Heart left ventricle (tissue), 16 donors: ENCODE measurements around the gene BMPR2. TPM values are rescaled to one million over a fixed set of nuclear protein-coding genes. Genes with fewer than 3 reads are reported as not detected.
"Not testable (repeated sequence)": the region's sequence is repeated elsewhere in the genome, so short reads cannot be mapped to it uniquely, and the experiment has no call there.

Source experiments
- ATAC-seq, 4 donors: fragments of 200-7000 bp; cut with Tn5 transposase; one replicate each; pipeline ENCODE4 v1.9.1; 2020 to 2022; ENCODE audit warnings: moderate library complexity in 4 of 4, mild to moderate bottlenecking in 3 of 4, moderate number of reproducible peaks in 1 of 4
- DNase-seq, 5 donors: peaks; one replicate each; pipeline ENCODE4 v3.0.0-alpha.2; 2020
- H3K27ac ChIP-seq, 12 donors: fragments of 200-600 bp; sonication (generic) in 4 of 12; one replicate each; pipeline versions ENCODE4 v1.5.0 to v1.8.0; 2016 to 2022; ENCODE audit warnings: mild to moderate bottlenecking in 2 of 12
- H3K27me3 ChIP-seq, 9 donors: fragments of 200-600 bp; sonication (generic) in 2 of 9; one replicate each; pipeline versions ENCODE4 v1.5.1 to v1.8.0; 2016 to 2022; ENCODE audit warnings: mild to moderate bottlenecking in 3 of 9
- H3K36me3 ChIP-seq, 9 donors: fragments of 200-600 bp; sonication (generic) in 2 of 9; one replicate each; pipeline versions ENCODE4 v1.5.0 to v1.8.0; 2018 to 2022; ENCODE audit warnings: mild to moderate bottlenecking in 2 of 9
- H3K4me1 ChIP-seq, 12 donors: fragments of 200-600 bp; sonication (generic) in 4 of 12; one replicate each; pipeline versions ENCODE4 v1.5.0 to v1.8.0; 2016 to 2022; ENCODE audit warnings: mild to moderate bottlenecking in 3 of 12
- H3K4me3 ChIP-seq, 12 donors: fragments of 200-600 bp; sonication (generic) in 4 of 12; one replicate each; pipeline versions ENCODE4 v1.5.0 to v1.8.0; 2017 to 2022; ENCODE audit warnings: mild to moderate bottlenecking in 9 of 12, moderate library complexity in 4 of 12
- H3K9me3 ChIP-seq, 12 donors: fragments of 200-600 bp; sonication (generic) in 4 of 12; one replicate each; pipeline versions ENCODE4 v1.5.0 to v1.8.0; 2016 to 2022; ENCODE audit warnings: mild to moderate bottlenecking in 1 of 12
- POLR2A ChIP-seq, 2 donors: fragments of 450-650 bp; IDR thresholded peaks; one replicate each; pipeline ENCODE4 v1.6.1; 2017; ENCODE audit warnings: antibody characterized with exemption in 2 of 2, mild to moderate bottlenecking in 2 of 2, moderate library complexity in 2 of 2
- WGBS, 4 donors: extraction: QIAGEN DNeasy Blood & Tissue Kit in 2 of 4; methylation state at CpG; one replicate each; pipeline versions ENCODE4 v1.1.5 to v1.1.7; 2013 to 2018; 5-methylcytosine and 5-hydroxymethylcytosine counted together
- intact Hi-C, 10 donors: fragments of 100-400 bp; cut with DNase I; formaldehyde crosslinking; loops; one replicate each; pipeline versions ENCODE4 v1.11.1 to v1.14.2; 2022
- polyA plus RNA-seq, 2 donors: library from polyadenylated mRNA; stranded (reverse); fragments of 200-250 nt; gene quantifications; one replicate each; pipeline ENCODE4 v1.2.3, GENCODE V29; 2013
- total RNA-seq, 9 donors: library from RNA; depleted of rRNA in 2 of 9; stranded (reverse); fragments of >200 nt in 2 of 9; fragmentation: NEBNext Ultra II Directional in 3 of 9; extraction: Animal tissue kit (Norgen Biotek cat#: 25700) in 3 of 9; gene quantifications; one replicate each; pipeline versions ENCODE4 v1.1.0 to v1.2.4, GENCODE V29; 2016 to 2023
- TF ChIP-seq, protein P1 (sequence below), 12 donors: fragments of 200-600 bp; sonication (generic) in 4 of 12; IDR thresholded peaks; one replicate each; pipeline versions ENCODE4 v1.5.0 to v1.8.0; 2018 to 2022; ENCODE audit warnings: antibody characterized with exemption in 12 of 12, mild to moderate bottlenecking in 5 of 12
- donor health status: ischemic (EF 13 %, LVEDD 7.1; RV severe dilation, severe dysfunction).
- donor health status: healthy with polysubstance abuse.
- donor health status: DM: no; HTN: yes; CAD: no.
- donor health status: DM: no; HTN: no; CAD: no.
- donor health status: ischemic (EF 25% LVEDD 6.9; RV normal size, moderate dysfunction).
- donor health status: ischemic (EF 25% LVEDD 5.7; RV mildly dilated, moderate dysfunction).
- donor health status: healthy.
- donor health status: DM: yes; HTN: yes; CAD: no.
- donor health status: ischemic (EF 35%, LVEDD 5.7; RV mildly dilated, moderate dysfunction).
- donor health status: nonischemic (EF 11% LVEDD 7.7; RV severe dilation, severe dysfunction).
- donor health status: DM: yes; HTN: yes; CAD: no.
- donor health status: PGD.
- donor health status: ischemic (EF 29% LVEDD 5.4; RV normal size, mild dysfunction).
- donor health status: nonischemic (EF 23%, LVEDD 6.1; RV moderate dilation, normal function).

Gene BMPR2
- total and polyA plus RNA-seq, 11 donors: 9.0 to 81.9 (median 59.9) TPM

GRCh38 chr2:202519453-202519852, 143.3 kb downstream of the BMPR2 start:
- intact Hi-C loops: loop anchor here in 1 of 10 donors (10.0 kb wide), 1 partner anchor 145 kb away; the partner anchor contains the start of gene BMPR2
- Histone ChIP-seq H3K4me3 (no peak overlapping the region), H3K36me3 (peaks cover 0 to 98% (median 68%) of the 10 kb centered on the region in 9 donors), H3K4me1 (no peaks in the 10 kb centered on the region), H3K27ac (no peak overlapping the region), H3K27me3 (no peaks in the 10 kb centered on the region), H3K9me3 (no peaks in the 10 kb centered on the region)
- WGBS, 4 donors: 93 to 100% (median 97%) methylated on average over 1 of the region's 1 CpG
- ATAC-seq: no peak
- no peak for DNase-seq
- TF ChIP-seq, protein P1, sequence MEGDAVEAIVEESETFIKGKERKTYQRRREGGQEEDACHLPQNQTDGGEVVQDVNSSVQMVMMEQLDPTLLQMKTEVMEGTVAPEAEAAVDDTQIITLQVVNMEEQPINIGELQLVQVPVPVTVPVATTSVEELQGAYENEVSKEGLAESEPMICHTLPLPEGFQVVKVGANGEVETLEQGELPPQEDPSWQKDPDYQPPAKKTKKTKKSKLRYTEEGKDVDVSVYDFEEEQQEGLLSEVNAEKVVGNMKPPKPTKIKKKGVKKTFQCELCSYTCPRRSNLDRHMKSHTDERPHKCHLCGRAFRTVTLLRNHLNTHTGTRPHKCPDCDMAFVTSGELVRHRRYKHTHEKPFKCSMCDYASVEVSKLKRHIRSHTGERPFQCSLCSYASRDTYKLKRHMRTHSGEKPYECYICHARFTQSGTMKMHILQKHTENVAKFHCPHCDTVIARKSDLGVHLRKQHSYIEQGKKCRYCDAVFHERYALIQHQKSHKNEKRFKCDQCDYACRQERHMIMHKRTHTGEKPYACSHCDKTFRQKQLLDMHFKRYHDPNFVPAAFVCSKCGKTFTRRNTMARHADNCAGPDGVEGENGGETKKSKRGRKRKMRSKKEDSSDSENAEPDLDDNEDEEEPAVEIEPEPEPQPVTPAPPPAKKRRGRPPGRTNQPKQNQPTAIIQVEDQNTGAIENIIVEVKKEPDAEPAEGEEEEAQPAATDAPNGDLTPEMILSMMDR (IDR thresholded peaks at IDR 0.05): no peak
- no peak for TF ChIP-seq POLR2A (IDR thresholded peaks at IDR 0.05)

GRCh38 chr2:202521470-202521869, 145.3 kb downstream of the BMPR2 start:
- H3K36me3 ChIP-seq: peaks cover 0 to 94% (median 54%) of the 10 kb centered on the region in 9 donors
- H3K4me3 ChIP-seq: no peak overlapping the region
- H3K4me1 ChIP-seq: no peaks in the 10 kb centered on the region
- intact Hi-C loops: loop anchor here in 2 of 10 donors (10.0 kb wide), 1 partner anchor 237 kb away; no protein-coding TSS in a partner anchor
- ATAC-seq (no peak), DNase-seq (no peak)
- H3K9me3 ChIP-seq: no peaks in the 10 kb centered on the region
- H3K27ac ChIP-seq: no peak overlapping the region
- no peaks in the 10 kb centered on the region for H3K27me3 ChIP-seq
- TF ChIP-seq, protein P1 (IDR thresholded peaks at IDR 0.05): no peak
- no peak for TF ChIP-seq POLR2A (IDR thresholded peaks at IDR 0.05)

- ATAC-seq (no peak), DNase-seq (no peak)
- Histone ChIP-seq H3K9me3 (no peaks in the 10 kb centered on the region), H3K4me1 (peaks cover 0 to 12% (median 0%) of the 10 kb centered on the region in 12 donors), H3K4me3 (no peak overlapping the region), H3K27ac (no peak overlapping the region), H3K36me3 (peaks cover 0 to 58% (median 46%) of the 10 kb centered on the region in 9 donors), H3K27me3 (no peaks in the 10 kb centered on the region)
- intact Hi-C loops: loop anchor here in 2 of 10 donors (10.0 kb wide), 1 partner anchor 245 kb away; no protein-coding TSS in a partner anchor
- TF ChIP-seq, protein P1 (IDR thresholded peaks at IDR 0.05): no peak
- TF ChIP-seq POLR2A (IDR thresholded peaks at IDR 0.05): no peak
- WGBS, 4 donors: 57 to 69% (median 65%) methylated on average over 1 of the region's 1 CpG
These were observed 153.3 kb downstream of the BMPR2 start for GRCh38 chr2:202529389-202529788.

- Histone ChIP-seq H3K27ac (no peak overlapping the region), H3K36me3 (peaks cover 0 to 54% (median 46%) of the 10 kb centered on the region in 9 donors), H3K4me1 (peaks cover 0 to 12% (median 0%) of the 10 kb centered on the region in 12 donors), H3K27me3 (no peaks in the 10 kb centered on the region), H3K9me3 (no peaks in the 10 kb centered on the region), H3K4me3 (no peak overlapping the region)
- TF ChIP-seq, protein P1 (IDR thresholded peaks at IDR 0.05): no peak
- intact Hi-C loops: no loop called here
- ATAC-seq (no peak), DNase-seq (no peak)
- 73 to 80% (median 76%) methylated on average over 1 of the region's 1 CpG for WGBS, 4 donors
These were observed 153.9 kb downstream of the BMPR2 start for GRCh38 chr2:202530038-202530437.

DNA sequence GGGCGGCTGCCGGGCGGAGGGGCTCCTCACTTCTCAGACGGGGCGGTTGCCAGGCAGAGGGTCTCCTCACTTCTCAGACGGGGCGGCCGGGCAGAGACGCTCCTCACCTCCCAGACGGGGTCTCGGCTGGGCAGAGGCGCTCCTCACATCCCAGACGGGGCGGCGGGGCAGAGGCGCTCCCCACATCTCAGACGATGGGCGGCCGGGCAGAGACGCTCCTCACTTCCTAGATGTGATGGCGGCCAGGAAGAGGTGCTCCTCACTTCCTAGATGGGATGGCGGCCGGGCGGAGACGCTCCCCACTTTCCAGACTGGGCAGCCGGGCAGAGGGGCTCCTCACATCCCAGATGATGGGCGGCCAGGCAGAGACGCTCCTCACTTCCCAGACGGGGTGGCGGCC, 159.2 kb downstream of the BMPR2 start:
- peaks cover 0 to 48% (median 33%) of the 10 kb centered on the region in 9 donors for H3K36me3 ChIP-seq
- ATAC-seq, H3K4me1 ChIP-seq, DNase-seq, H3K27ac ChIP-seq, H3K4me3 ChIP-seq, H3K27me3 ChIP-seq, H3K9me3 ChIP-seq, intact Hi-C loops: not testable (repeated sequence)
- 93 to 99% (median 97%) methylated on average over 7 to 20 of the region's 30 CpGs; no CpG with 5 or more reads in 1 of the 4 donors for WGBS, 4 donors
